ENCODE measurements around the gene STK17B. TPM values are rescaled to one million over a fixed set of nuclear protein-coding genes. Genes with fewer than 3 reads are reported as not detected.
A peak's percentile ranks its signal among the peaks of the same experiment; 100 is the strongest.

STK17B gene
- total and polyA plus RNA-seq, 2 of the 13 experiments (the other 11 are each of a cell fraction or from before 2014, with no cell fraction given), result 1.6 to 4.5 TPM

- no peak for TF ChIP-seq SNAI1 (CRISPR knock-in tag; IDR thresholded peaks at IDR 0.05; ENCODE audit: borderline replicate concordance)
- TF ChIP-seq JUND (CRISPR knock-in tag; IDR thresholded peaks at IDR 0.05), result no peak
- no peak for TF ChIP-seq BORCS8-MEF2B (CRISPR knock-in tag; IDR thresholded peaks at IDR 0.05)
- TF ChIP-seq ZBTB21 (CRISPR knock-in tag; IDR thresholded peaks at IDR 0.05), result no peak
- TF ChIP-seq SMAD9 (CRISPR knock-in tag; IDR thresholded peaks at IDR 0.05), result no peak
- TF ChIP-seq SOX6 (IDR thresholded peaks at IDR 0.05), result no peak
- TF ChIP-seq SOX6 (CRISPR knock-in tag; IDR thresholded peaks at IDR 0.05), result peak; percentile 46; the same call in 1 of the 2 replicates
- TF ChIP-seq CEBPG (CRISPR knock-in tag; IDR thresholded peaks at IDR 0.05), result peak; percentile 86
- no peak for TF ChIP-seq ZNF101 (CRISPR knock-in tag; IDR thresholded peaks at IDR 0.05; ENCODE audit: borderline replicate concordance, low read depth)
- peak; percentile 55 for TF ChIP-seq PITX1 (CRISPR knock-in tag; IDR thresholded peaks at IDR 0.05)
- 0 out of 2 replicates have a peak, but pooled peaks have one; percentile 32 for TF ChIP-seq MIER3 (CRISPR knock-in tag; IDR thresholded peaks at IDR 0.05; ENCODE audit: borderline replicate concordance)
- no peak; the same call in 1 of the 2 replicates for TF ChIP-seq MNT (IDR thresholded peaks at IDR 0.05)
- no peak for TF ChIP-seq ZBTB7B (CRISPR knock-in tag; IDR thresholded peaks at IDR 0.05)
- no peak for TF ChIP-seq SP2 (CRISPR knock-in tag; IDR thresholded peaks at IDR 0.05)
- TF ChIP-seq BRD4 (CRISPR knock-in tag; IDR thresholded peaks at IDR 0.05), result no peak
- 0 out of 2 replicates have a peak, but pooled peaks have one; percentile 43 for TF ChIP-seq THAP11 (CRISPR knock-in tag; IDR thresholded peaks at IDR 0.05)
- no peak for TF ChIP-seq THAP8 (CRISPR knock-in tag; IDR thresholded peaks at IDR 0.05; ENCODE audit: borderline replicate concordance)
- TF ChIP-seq ATF6 (CRISPR knock-in tag; conservative IDR thresholded peaks at IDR 0.05), result no peak
- peak; percentile 72 for TF ChIP-seq NFIC (IDR thresholded peaks at IDR 0.05; ENCODE audit: low read length)
- no peak for TF ChIP-seq ZNF746 (CRISPR knock-in tag; IDR thresholded peaks at IDR 0.05)
- TF ChIP-seq RAD51 (IDR thresholded peaks at IDR 0.05; ENCODE audit: borderline replicate concordance), result no peak
- TF ChIP-seq MTF2 (CRISPR knock-in tag; IDR thresholded peaks at IDR 0.05; ENCODE audit: borderline replicate concordance), result no peak
- peak; percentile 58; the same call in 1 of the 2 replicates for TF ChIP-seq SOX5 (CRISPR knock-in tag; IDR thresholded peaks at IDR 0.05; ENCODE audit: borderline replicate concordance)
- TF ChIP-seq GATAD2A (CRISPR knock-in tag; IDR thresholded peaks at IDR 0.05), result peak; percentile 88
- TF ChIP-seq ZSCAN31 (CRISPR knock-in tag; IDR thresholded peaks at IDR 0.05; ENCODE audit: low read depth), result no peak
- TF ChIP-seq BCL6 (CRISPR knock-in tag; IDR thresholded peaks at IDR 0.05), result peak; percentile 45; the same call in 1 of the 2 replicates
- TF ChIP-seq PLSCR1 (CRISPR knock-in tag; IDR thresholded peaks at IDR 0.05; ENCODE audit: borderline replicate concordance), result no peak
- TF ChIP-seq NR2F2 (IDR thresholded peaks at IDR 0.05; ENCODE audit: borderline replicate concordance, low read depth), result peak; percentile 73
- TF ChIP-seq HMG20A (CRISPR knock-in tag; IDR thresholded peaks at IDR 0.05; ENCODE audit: borderline replicate concordance), result peak; percentile 88
- TF ChIP-seq DR1 (CRISPR knock-in tag; IDR thresholded peaks at IDR 0.05), result no peak
- TF ChIP-seq HNRNPUL1 (IDR thresholded peaks at IDR 0.05; ENCODE audit: low read depth, low read length), result no peak
These were observed 83.2 kb downstream of the STK17B start (continued) for GRCh38 chr2:196088203-196088602.

Data from HepG2 (cell line).